Omental fat pad (tissue), 4 donors: ENCODE measurements around the gene TMEM163. TPM values are rescaled to one million over a fixed set of nuclear protein-coding genes. Genes with fewer than 3 reads are reported as not detected.
"Not testable (repeated sequence)": the region's sequence is repeated elsewhere in the genome, so short reads cannot be mapped to it uniquely, and the experiment has no call there.

Source experiments
- ATAC-seq: fragments of 150-250 bp; one replicate; pipeline ENCODE4 v1.9.1; 2016; ENCODE audit warnings: mild to moderate bottlenecking, moderate library complexity; ENCODE audit not compliant: low FRiP score
- DNase-seq: peaks from one replicate; pipeline ENCODE4 v3.0.0-alpha.2; 2019; ENCODE audit warnings: low spot score
- CTCF ChIP-seq, 3 donors: fragments of 450-650 bp; IDR thresholded peaks; one replicate each; pipeline ENCODE4 v1.5.1; 2016 to 2017; ENCODE audit warnings: antibody characterized with exemption in 3 of 3, mild to moderate bottlenecking in 3 of 3, moderate library complexity in 2 of 3
- total RNA-seq, 4 donors: library from RNA; depleted of rRNA; stranded (reverse); fragments of >200 nt; gene quantifications; one replicate each; pipeline ENCODE4 v1.1.0, GENCODE V29; 2016

TMEM163 gene
- total RNA-seq, 4 donors from 2014 or later: 0.28 to 6.4 (median 1.2) TPM

- no peak for TF ChIP-seq CTCF (IDR thresholded peaks at IDR 0.05)
- DNase-seq (no peak), ATAC-seq (no peak)
Measured at GRCh38 chr2:134665727-134666506, 52.9 kb downstream of the TMEM163 start.

DNA sequence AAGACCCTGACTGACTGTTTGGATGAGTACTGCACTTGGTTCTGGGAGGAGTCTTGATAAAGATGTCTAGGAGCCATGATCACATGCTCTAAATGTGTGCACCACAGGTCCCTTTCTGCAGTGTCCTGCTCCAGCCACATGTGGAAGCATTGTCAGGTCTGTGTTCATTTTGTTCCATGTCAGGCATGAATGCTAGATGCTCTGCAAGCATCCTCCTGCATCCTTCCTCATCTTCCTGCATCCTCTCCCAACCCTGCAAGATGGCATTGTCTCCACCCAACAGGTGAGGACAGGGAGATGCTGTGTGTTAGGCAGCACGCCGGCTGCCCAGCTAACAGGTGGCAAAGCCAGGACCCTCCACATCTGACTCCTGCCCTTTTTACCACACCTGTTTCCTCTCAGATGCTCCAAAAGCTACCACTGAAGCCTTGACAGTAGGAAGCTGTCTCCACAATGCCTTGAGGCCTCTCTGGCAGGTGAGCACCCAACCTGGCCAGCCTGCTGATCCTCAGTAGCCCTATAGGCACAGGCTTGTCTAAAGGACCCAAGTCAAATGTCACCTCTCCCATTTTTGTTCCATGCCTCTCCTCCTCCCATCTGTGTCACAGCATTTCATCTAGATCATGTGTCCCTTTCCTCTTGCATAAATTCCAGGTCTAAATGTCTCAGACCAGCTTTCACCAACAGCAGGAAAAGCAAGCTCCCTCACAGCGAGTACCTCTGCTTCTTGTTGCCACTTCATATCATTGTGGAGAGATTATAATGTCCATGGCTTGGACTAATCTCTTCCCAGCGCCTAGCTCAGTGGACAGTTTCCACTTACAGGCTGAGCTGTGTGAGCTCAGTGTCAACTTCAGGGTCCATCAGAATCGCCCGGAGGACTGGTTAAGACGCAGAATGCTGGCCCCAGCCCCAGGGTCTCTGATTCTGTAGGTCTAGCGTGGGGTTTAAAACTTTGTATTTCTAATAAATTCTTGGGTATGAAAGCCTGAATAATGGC, 55.0 kb downstream of the TMEM163 start:
- no peak for DNase-seq
- no peak for ATAC-seq
- no peak for TF ChIP-seq CTCF (IDR thresholded peaks at IDR 0.05)

DNA sequence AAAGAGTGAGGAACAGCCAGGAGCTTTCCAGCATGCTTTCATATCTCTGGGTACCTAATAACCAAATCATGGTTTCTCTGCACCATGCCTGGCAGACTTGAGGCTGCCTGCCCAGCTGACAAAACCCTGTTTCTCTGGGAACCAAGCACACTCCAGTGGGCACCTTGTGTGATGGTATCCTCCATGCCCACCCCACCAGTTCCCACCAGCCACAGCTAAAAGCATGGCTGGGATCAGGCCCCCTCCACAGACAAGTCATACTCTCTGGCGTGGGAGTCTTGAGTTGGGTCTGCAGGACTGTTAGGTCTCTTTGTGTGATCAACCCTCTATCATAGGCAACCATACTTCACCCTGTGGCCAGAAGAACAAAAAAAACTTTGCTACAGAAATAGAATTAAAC, 56.0 kb downstream of the TMEM163 start:
- DNase-seq: no peak
- no peak for TF ChIP-seq CTCF (IDR thresholded peaks at IDR 0.05)

DNA sequence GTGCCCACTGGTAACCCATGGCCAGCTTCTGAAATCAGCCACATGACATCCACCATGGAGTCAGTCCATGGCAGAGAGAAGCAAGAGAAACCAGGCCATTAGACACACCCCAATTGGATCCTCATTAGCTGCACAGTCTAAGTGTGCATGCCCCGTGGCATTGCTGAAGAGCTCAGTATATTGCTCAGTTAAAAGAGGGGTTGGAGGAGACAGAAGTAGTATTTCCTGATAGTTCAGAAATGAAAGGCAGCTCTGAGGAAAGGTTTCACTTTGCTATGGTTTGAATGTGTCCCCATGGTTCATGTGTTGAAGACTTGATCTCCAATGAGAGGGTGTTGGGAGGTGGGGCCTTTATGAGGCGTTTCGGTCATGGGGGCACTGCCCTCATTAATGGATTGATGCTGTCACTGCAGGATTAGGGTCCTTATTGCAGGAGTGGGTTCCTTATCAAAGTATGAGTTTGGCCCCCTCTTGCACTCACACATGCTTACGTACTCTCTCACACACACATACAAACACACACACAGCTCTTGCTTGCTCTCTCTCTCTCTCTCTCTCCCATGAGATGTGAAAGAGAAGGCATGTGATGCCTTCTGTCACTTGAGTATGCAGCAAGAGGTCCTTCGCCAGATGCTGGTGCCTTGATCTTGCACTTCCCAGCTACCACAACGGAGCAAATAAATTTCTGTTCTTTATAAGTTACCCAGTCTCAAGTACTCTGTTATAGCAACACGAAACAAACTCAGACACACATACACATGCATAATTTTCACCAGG, 58.0 kb downstream of the TMEM163 start:
- TF ChIP-seq CTCF (IDR thresholded peaks at IDR 0.05): no peak
- no peak for DNase-seq
- ATAC-seq: no peak

More for the DNA sequence above, 56.0 kb downstream of the TMEM163 start:
- ATAC-seq: no peak

GRCh38 chr2:134659724-134660123, 59.1 kb downstream of the TMEM163 start:
- no peak for DNase-seq
- ATAC-seq: no peak
- no peak for TF ChIP-seq CTCF (IDR thresholded peaks at IDR 0.05)

- ATAC-seq: no peak
- no peak for TF ChIP-seq CTCF (IDR thresholded peaks at IDR 0.05)
- DNase-seq: no peak
Measured at GRCh38 chr2:134657650-134658250, 61.0 kb downstream of the TMEM163 start.

- ATAC-seq, DNase-seq: not testable (repeated sequence)
Measured at GRCh38 chr2:134656391-134656790, 62.4 kb downstream of the TMEM163 start.
